Mesothelial cell of epicardium (in vitro differentiated cells): ENCODE results near the gene FGD4. TPM values are rescaled to one million over a fixed set of nuclear protein-coding genes. Genes with fewer than 3 reads are reported as not detected.

Experiments
- DNase-seq, 2 experiments: peaks; one replicate each; pipeline ENCODE4 v3.0.0; 2021; ENCODE audit warnings: low spot score in 2 of 2; ENCODE audit not compliant: unreplicated experiment in 2 of 2
- H3K27ac Mint-ChIP-seq: 2 replicates; pipeline ENCODE4 v1.8.0; 2021; ENCODE audit warnings: mixed read lengths
- H3K27me3 Mint-ChIP-seq: 2 replicates; pipeline ENCODE4 v1.8.0; 2021; ENCODE audit warnings: low read depth, mixed read lengths
- H3K36me3 Mint-ChIP-seq: 2 replicates; pipeline ENCODE4 v1.8.0; 2021; ENCODE audit warnings: mixed read lengths
- H3K4me1 Mint-ChIP-seq: 2 replicates; pipeline ENCODE4 v1.8.0; 2021; ENCODE audit warnings: mixed read lengths
- H3K4me3 Mint-ChIP-seq: 2 replicates; pipeline ENCODE4 v1.8.0; 2021; ENCODE audit warnings: mild to moderate bottlenecking, moderate library complexity, mixed read lengths
- H3K9me3 Mint-ChIP-seq: 2 replicates; pipeline ENCODE4 v1.8.0; 2021; ENCODE audit warnings: mixed read lengths
- total RNA-seq: library from RNA; stranded (reverse); gene quantifications from 3 replicates; pipeline ENCODE4 v1.2.1, GENCODE V29; 2021
- TF ChIP-seq, protein P1 (sequence below): fragments of 200-600 bp; sonication (generic); IDR thresholded peaks from one replicate; pipeline ENCODE4 v1.5.0; 2021; ENCODE audit warnings: antibody characterized with exemption; ENCODE audit not compliant: unreplicated experiment

The FGD4 gene
- total RNA-seq, 1 donor from 2014 or later = 13.4 TPM

DNA sequence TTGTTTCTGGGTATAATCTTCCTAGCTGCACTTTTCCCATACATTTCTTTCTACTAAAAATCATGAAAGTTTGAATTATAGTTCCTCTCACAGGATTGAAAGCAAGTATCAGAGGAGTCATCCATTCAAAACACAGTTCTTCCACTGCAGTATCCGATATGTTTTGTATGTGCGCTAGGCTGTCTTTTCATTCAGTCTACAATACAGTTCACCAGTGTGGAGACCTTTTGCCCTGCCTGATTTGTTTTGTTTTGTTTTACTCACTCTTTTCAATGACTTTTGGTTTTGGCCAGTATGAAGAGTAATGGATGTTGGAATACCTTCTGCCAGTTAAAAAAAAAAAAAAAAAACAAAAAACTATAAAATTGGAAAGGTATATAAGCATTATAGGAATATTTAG lies 91.4 kb downstream of the FGD4 start:
- H3K36me3 Mint-ChIP-seq = no peaks in the 10 kb centered on the region
- H3K9me3 Mint-ChIP-seq = no peaks in the 10 kb centered on the region
- H3K27me3 Mint-ChIP-seq = no peaks in the 10 kb centered on the region
- H3K4me3 Mint-ChIP-seq = no peak overlapping the region
- TF ChIP-seq, protein P1, sequence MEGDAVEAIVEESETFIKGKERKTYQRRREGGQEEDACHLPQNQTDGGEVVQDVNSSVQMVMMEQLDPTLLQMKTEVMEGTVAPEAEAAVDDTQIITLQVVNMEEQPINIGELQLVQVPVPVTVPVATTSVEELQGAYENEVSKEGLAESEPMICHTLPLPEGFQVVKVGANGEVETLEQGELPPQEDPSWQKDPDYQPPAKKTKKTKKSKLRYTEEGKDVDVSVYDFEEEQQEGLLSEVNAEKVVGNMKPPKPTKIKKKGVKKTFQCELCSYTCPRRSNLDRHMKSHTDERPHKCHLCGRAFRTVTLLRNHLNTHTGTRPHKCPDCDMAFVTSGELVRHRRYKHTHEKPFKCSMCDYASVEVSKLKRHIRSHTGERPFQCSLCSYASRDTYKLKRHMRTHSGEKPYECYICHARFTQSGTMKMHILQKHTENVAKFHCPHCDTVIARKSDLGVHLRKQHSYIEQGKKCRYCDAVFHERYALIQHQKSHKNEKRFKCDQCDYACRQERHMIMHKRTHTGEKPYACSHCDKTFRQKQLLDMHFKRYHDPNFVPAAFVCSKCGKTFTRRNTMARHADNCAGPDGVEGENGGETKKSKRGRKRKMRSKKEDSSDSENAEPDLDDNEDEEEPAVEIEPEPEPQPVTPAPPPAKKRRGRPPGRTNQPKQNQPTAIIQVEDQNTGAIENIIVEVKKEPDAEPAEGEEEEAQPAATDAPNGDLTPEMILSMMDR = no peak
- DNase-seq = no peak
- peaks cover 19% of the 10 kb centered on the region for H3K4me1 Mint-ChIP-seq
- H3K27ac Mint-ChIP-seq = no peak overlapping the region

DNA sequence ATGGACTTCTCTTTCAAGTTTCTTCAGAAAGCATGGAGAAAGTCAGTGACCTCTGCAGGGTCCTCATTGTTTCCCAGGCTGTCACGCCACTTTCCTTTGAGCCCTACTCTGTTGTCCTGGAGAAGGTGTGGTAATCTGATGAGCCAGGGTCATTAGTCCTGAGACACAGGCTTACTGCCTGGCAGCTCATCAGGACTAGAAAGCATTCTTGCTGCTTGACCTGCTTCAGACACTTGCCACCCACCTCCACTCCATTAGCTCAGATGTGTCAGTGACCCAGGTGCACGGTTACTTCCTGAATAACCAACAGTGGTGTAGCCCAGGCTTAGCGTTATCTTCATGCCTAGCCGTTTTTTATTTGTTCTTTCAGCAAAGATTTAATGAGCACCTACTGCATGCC lies 93.9 kb downstream of the FGD4 start:
- H3K36me3 Mint-ChIP-seq = no peaks in the 10 kb centered on the region
- no peak for DNase-seq
- H3K27ac Mint-ChIP-seq = no peak overlapping the region

DNA sequence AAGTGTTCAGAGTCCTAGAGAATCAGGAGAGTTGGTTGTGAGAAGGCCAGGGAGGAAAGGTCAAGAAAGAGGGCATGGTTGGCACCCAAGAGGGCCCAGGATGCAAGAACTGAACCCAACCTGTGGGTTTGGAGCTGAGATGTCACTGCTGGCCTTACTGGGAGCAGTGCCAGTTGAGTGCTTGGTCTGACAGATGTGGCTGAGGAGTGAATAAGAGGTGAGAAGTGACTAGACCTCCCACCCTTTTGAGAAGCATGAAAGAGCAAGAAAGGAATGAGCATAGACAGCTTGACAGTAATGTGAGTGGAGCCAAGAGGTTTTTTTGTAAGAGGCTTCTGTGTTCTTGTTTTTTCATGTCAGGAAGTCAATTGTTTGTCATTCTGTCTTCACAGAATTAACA lies 95.3 kb downstream of the FGD4 start:
- Mint-ChIP-seq H3K9me3 (no peaks in the 10 kb centered on the region), H3K4me3 (no peak overlapping the region), H3K4me1 (peaks cover 15% of the 10 kb centered on the region), H3K27ac (no peak overlapping the region), H3K27me3 (no peaks in the 10 kb centered on the region), H3K36me3 (no peaks in the 10 kb centered on the region)
- TF ChIP-seq, protein P1 = no peak
- no peak for DNase-seq

More for the DNA sequence above, 93.9 kb downstream of the FGD4 start:
- TF ChIP-seq, protein P1 = no peak
- H3K4me3 Mint-ChIP-seq = no peak overlapping the region
- H3K27me3 Mint-ChIP-seq = no peaks in the 10 kb centered on the region
- no peaks in the 10 kb centered on the region for H3K9me3 Mint-ChIP-seq
- H3K4me1 Mint-ChIP-seq = peaks cover 15% of the 10 kb centered on the region

DNA sequence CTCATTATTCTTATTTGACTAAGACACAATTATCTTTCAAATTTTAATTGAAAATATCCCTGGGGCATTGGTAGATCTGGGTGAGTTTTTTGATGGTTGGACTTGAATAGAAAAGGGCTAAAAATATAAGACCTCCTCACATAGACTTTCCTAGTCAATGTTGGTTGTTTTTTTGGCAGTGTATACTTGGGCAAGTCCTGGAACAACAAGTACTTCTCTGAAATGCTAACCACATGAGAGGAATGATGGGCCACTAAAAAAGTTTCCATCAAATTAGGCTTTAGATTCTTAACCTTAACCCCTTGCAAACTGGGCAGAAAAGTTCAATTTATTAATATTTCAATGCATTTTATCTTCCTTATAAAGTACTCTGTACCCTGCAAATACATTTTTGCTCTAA lies 97.6 kb downstream of the FGD4 start:
- Mint-ChIP-seq H3K4me1 (peaks cover 6% of the 10 kb centered on the region), H3K27me3 (no peaks in the 10 kb centered on the region), H3K9me3 (no peaks in the 10 kb centered on the region), H3K27ac (no peak overlapping the region), H3K4me3 (no peak overlapping the region), H3K36me3 (no peaks in the 10 kb centered on the region)
- TF ChIP-seq, protein P1 = no peak
- no peak for DNase-seq

DNA sequence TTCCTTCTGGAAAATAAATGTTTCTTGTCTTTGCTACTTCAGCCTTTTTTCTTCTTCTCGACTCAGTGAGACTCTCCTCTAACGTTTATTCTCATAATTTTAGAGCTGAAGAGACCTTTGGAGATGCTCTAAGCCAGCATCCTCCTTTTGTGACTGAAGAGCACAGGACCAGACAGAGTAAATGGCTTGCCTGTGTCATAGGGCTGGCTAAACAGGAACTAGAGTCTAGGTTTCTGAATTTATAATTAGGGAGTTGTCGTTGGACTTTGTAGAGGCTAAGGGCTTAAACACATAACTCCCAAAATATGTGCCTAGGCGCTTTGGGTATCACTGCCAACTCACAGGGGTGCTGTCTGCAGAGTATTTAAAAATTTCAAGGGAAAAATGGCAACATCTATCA lies 98.5 kb downstream of the FGD4 start:
- no peak for DNase-seq
- Mint-ChIP-seq H3K4me1 (peaks cover 11% of the 10 kb centered on the region), H3K4me3 (no peak overlapping the region), H3K36me3 (no peaks in the 10 kb centered on the region), H3K9me3 (no peaks in the 10 kb centered on the region), H3K27ac (no peak overlapping the region), H3K27me3 (no peaks in the 10 kb centered on the region)
- TF ChIP-seq, protein P1 = no peak

DNA sequence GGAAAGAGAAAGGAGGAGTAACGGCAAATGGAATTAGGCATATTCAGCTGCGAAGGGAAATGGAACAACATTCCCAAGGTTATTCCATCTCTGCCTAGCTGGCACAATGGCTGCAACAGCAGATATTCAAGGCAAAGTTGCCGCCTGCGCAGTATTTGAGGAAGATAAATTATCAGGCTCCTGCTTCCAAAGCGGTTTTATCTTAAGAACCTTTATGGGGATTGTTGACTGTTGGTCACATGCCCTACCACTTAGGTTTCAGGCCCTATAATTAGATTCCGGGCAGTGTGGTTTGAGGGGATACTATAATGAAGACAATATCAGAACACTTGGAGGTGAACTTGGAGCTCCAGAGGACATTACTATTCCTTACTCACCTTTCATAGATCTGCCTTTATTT lies 99.7 kb downstream of the FGD4 start:
- TF ChIP-seq, protein P1 = no peak
- H3K4me3 Mint-ChIP-seq = no peak overlapping the region
- peaks cover 11% of the 10 kb centered on the region for H3K4me1 Mint-ChIP-seq
- H3K27ac Mint-ChIP-seq = no peak overlapping the region
- no peaks in the 10 kb centered on the region for H3K9me3 Mint-ChIP-seq
- H3K27me3 Mint-ChIP-seq = no peaks in the 10 kb centered on the region
- H3K36me3 Mint-ChIP-seq = no peaks in the 10 kb centered on the region
- DNase-seq = no peak
